Spleen (tissue), 7 donors: ENCODE data around the gene PPP1R9A.

Source experiments
- POLR2AphosphoS5 ChIP-seq, 3 donors: sonication (generic); formaldehyde crosslinking; IDR thresholded peaks; one replicate each; pipeline ENCODE4 v1.5.1; 2017; ENCODE audit warnings: antibody characterized with exemption in 3 of 3
- TF ChIP-seq, protein P1 (sequence below), 11 experiments: fragments of 200-600 bp in 7 of 11; fragments of 450-650 bp in 4 of 11; sonication (generic) in 4 of 11; IDR thresholded peaks in 8 of 11; conservative IDR thresholded peaks in 3 of 11; 1 replicate in 7 of 11; 2 replicates in 4 of 11; pipeline versions ENCODE4 v1.4.0 to v1.8.0; 2016 to 2021; ENCODE audit warnings: antibody characterized with exemption in 11 of 11, inconsistent platforms in 4 of 11, mild to moderate bottlenecking in 1 of 11
- donor health status: DM: no; HTN: no; CAD: no; lungs with moderate emphysema.
- donor health status: DM: no; HTN: no; CAD: no.
- donor health status: DM: no; HTN: no; CAD: no.

DNA sequence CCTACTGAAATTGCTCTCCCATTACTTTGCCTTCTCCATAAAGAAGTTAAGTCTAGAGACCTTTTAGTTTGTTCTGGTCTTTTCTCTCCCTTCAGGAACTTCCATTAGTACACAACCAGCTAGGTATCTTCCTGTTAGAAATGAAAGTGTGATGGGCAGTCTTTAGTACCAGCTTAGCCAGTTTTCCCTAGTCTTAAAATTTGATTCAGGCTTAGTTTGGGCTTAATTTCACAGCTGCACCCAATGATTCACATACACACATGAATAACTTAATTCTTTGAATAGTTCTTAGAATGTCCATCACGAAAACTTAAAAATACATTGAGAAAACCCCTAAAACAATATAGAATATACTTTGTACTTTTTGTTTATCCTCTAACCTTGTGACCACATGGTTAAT, 2.4 kb upstream of the PPP1R9A start:
- no peak for TF ChIP-seq POLR2AphosphoS5 (IDR thresholded peaks at IDR 0.05)
- TF ChIP-seq, protein P1, sequence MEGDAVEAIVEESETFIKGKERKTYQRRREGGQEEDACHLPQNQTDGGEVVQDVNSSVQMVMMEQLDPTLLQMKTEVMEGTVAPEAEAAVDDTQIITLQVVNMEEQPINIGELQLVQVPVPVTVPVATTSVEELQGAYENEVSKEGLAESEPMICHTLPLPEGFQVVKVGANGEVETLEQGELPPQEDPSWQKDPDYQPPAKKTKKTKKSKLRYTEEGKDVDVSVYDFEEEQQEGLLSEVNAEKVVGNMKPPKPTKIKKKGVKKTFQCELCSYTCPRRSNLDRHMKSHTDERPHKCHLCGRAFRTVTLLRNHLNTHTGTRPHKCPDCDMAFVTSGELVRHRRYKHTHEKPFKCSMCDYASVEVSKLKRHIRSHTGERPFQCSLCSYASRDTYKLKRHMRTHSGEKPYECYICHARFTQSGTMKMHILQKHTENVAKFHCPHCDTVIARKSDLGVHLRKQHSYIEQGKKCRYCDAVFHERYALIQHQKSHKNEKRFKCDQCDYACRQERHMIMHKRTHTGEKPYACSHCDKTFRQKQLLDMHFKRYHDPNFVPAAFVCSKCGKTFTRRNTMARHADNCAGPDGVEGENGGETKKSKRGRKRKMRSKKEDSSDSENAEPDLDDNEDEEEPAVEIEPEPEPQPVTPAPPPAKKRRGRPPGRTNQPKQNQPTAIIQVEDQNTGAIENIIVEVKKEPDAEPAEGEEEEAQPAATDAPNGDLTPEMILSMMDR (IDR thresholded peaks at IDR 0.05 in 8 of 11, conservative IDR thresholded peaks at IDR 0.05 in 3 of 11): no peak
